Parathyroid adenoma (tissue), 2 donors: Measurements from ENCODE around the gene DPYD.

Experiments used
- H2AFZ ChIP-seq: fragments of 300-600 bp; sonication (generic); one replicate; pipeline ENCODE4 v1.7.0; 2017; ENCODE audit warnings: antibody characterized with exemption, mild to moderate bottlenecking
- H3K27ac ChIP-seq: fragments of 300-600 bp; sonication (generic); one replicate; pipeline ENCODE4 v1.7.0; 2017
- H3K27me3 ChIP-seq: fragments of 300-600 bp; sonication (generic); one replicate; pipeline ENCODE4 v1.7.0; 2017; ENCODE audit warnings: low read length; ENCODE audit not compliant: control insufficient read depth, insufficient read depth
- H3K36me3 ChIP-seq: fragments of 300-600 bp; sonication (generic); one replicate; pipeline ENCODE4 v1.7.0; 2017; ENCODE audit warnings: low read length; ENCODE audit not compliant: control insufficient read depth, insufficient read depth
- H3K4me1 ChIP-seq: fragments of 300-600 bp; sonication (generic); one replicate; pipeline ENCODE4 v1.7.0; 2017; ENCODE audit warnings: control low read depth
- H3K4me2 ChIP-seq: fragments of 300-600 bp; sonication (generic); one replicate; pipeline ENCODE4 v1.7.0; 2017; ENCODE audit warnings: low read length
- H3K4me3 ChIP-seq: fragments of 300-600 bp; sonication (generic); one replicate; pipeline ENCODE4 v1.7.0; 2017; ENCODE audit warnings: low read depth, low read length
- H3K79me2 ChIP-seq: fragments of 300-600 bp; sonication (generic); one replicate; pipeline ENCODE4 v1.7.0; 2017; ENCODE audit warnings: control low read depth
- H3K9ac ChIP-seq: fragments of 300-600 bp; sonication (generic); one replicate; pipeline ENCODE4 v1.7.0; 2017; ENCODE audit warnings: mild to moderate bottlenecking
- H3K9me3 ChIP-seq: fragments of 300-600 bp; sonication (generic); one replicate; pipeline ENCODE4 v1.7.0; 2017; ENCODE audit warnings: low read length; ENCODE audit not compliant: control insufficient read depth
- CTCF ChIP-seq: fragments of 300-600 bp; sonication (generic); IDR thresholded peaks from one replicate; pipeline ENCODE4 v1.7.0; 2017; ENCODE audit warnings: antibody characterized with exemption, mild to moderate bottlenecking
- donor health status: primary hyperparathyroidism.

The DPYD gene

DNA sequence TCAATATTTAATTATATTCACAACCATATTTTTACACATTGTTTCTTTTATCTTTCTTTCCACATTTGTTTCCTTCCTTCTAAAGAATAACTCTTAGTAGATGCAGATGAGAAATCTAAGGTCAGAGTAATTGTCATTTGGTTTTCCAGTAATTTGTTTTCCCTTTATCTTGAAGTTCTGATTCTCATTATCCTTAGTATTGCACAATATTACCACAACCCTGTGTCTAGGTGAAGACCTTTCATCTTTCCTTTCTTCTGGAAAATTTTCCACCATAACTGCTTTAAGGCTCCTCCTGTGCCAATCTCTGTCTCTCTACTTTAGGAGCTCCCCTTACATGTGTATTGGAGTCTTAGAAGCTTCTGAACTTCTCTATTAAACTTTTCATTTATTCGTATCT, 209.0 kb downstream of the DPYD start:
- no peak overlapping the region for H3K27ac ChIP-seq
- no peaks in the 10 kb centered on the region for H3K4me1 ChIP-seq
- H3K9ac ChIP-seq = no peak overlapping the region
- no peaks in the 10 kb centered on the region for H3K27me3 ChIP-seq
- H3K79me2 ChIP-seq = no peaks in the 10 kb centered on the region
- no peak overlapping the region for H3K4me2 ChIP-seq
- no peaks in the 10 kb centered on the region for H3K36me3 ChIP-seq
- H2AFZ ChIP-seq = no peak overlapping the region
- TF ChIP-seq CTCF = no peak
- H3K4me3 ChIP-seq = no peak overlapping the region
- no peaks in the 10 kb centered on the region for H3K9me3 ChIP-seq

GRCh38 chr1:97693601-97694000, 227.2 kb downstream of the DPYD start:
- H3K9ac ChIP-seq = no peak overlapping the region
- H3K9me3 ChIP-seq = no peaks in the 10 kb centered on the region
- H3K4me2 ChIP-seq = no peak overlapping the region
- H3K4me3 ChIP-seq = no peak overlapping the region
- no peak overlapping the region for H2AFZ ChIP-seq
- H3K79me2 ChIP-seq = no peaks in the 10 kb centered on the region
- H3K36me3 ChIP-seq = no peaks in the 10 kb centered on the region
- no peak for TF ChIP-seq CTCF
- H3K27ac ChIP-seq = no peak overlapping the region
- H3K4me1 ChIP-seq = no peaks in the 10 kb centered on the region
- H3K27me3 ChIP-seq = no peaks in the 10 kb centered on the region

- no peak overlapping the region for H2AFZ ChIP-seq
- no peak overlapping the region for H3K4me3 ChIP-seq
- no peaks in the 10 kb centered on the region for H3K79me2 ChIP-seq
- no peak overlapping the region for H3K9ac ChIP-seq
- no peak overlapping the region for H3K27ac ChIP-seq
- no peaks in the 10 kb centered on the region for H3K36me3 ChIP-seq
- no peak overlapping the region for H3K4me2 ChIP-seq
- no peak for TF ChIP-seq CTCF
- H3K9me3 ChIP-seq = no peaks in the 10 kb centered on the region
- H3K27me3 ChIP-seq = no peaks in the 10 kb centered on the region
- H3K4me1 ChIP-seq = no peaks in the 10 kb centered on the region
Measured at GRCh38 chr1:97691325-97691724, 229.5 kb downstream of the DPYD start.

GRCh38 chr1:97685360-97685759, 235.5 kb downstream of the DPYD start:
- Histone ChIP-seq H3K9me3 (no peaks in the 10 kb centered on the region), H3K36me3 (no peaks in the 10 kb centered on the region), H3K4me1 (no peaks in the 10 kb centered on the region), H3K9ac (no peak overlapping the region), H3K27ac (no peak overlapping the region), H2AFZ (no peak overlapping the region), H3K79me2 (no peaks in the 10 kb centered on the region), H3K27me3 (no peaks in the 10 kb centered on the region), H3K4me3 (no peak overlapping the region), H3K4me2 (no peak overlapping the region)
- TF ChIP-seq CTCF = no peak

DNA sequence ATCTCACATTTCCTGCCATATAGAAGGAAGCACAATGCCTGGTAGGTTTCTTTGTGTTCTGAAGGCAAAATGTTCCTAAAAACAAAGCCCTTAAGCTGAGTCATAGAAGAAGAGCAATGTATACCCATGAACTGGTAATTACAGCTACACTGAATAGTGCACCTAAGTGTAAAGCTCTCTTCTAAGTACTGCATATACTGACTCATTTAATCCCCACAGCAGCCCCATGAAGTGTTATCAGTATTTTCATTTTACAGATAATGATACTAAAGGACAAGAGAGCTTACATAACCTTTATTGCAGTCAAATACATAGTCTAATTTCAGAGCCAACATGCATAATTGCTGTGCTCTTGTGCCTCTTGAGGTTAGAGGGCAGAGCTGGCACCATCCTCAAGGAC, 239.9 kb downstream of the DPYD start:
- Histone ChIP-seq H3K27me3 (no peaks in the 10 kb centered on the region), H3K9ac (no peak overlapping the region), H3K9me3 (no peaks in the 10 kb centered on the region), H3K36me3 (no peaks in the 10 kb centered on the region), H3K4me1 (no peaks in the 10 kb centered on the region), H3K4me2 (no peak overlapping the region), H2AFZ (no peak overlapping the region), H3K79me2 (no peaks in the 10 kb centered on the region), H3K27ac (no peak overlapping the region), H3K4me3 (no peak overlapping the region)
- no peak for TF ChIP-seq CTCF
